ENCODE data around the gene CMTM1. TPM values are rescaled to one million over a fixed set of nuclear protein-coding genes. Genes with fewer than 3 reads are reported as not detected.
"Not testable (repeated sequence)": the region's sequence is repeated elsewhere in the genome, so short reads cannot be mapped to it uniquely, and the experiment has no call there.

CMTM1 gene
- total and polyA plus RNA-seq, 9 donors: 4.2 to 9.7 (median 6.6) TPM

DNA sequence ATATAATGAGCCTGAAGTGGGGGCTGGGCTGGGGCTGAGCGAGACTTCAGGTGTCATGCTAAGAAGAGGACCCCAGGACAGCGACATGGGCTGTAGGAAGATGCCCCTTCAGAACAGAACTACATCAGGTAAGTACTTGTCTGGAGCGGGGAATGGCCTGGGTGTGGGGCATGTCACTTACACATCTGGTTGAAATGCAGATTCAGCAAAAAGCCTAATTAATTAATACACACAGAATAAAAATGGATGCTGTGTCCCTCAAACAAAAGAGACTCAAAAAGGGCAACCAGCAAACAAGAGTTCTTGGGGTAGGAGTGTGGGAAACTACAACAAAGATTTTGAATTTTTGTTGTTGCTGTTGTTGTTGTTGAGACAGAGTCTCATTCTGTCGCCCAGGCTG lies 24.8 kb downstream of the CMTM1 start:
- WGBS (ENCODE audit: insufficient coverage): 83% methylated on average over 3 of the region's 4 CpGs
- Histone ChIP-seq H3K27ac (ENCODE audit: low read length) (no peak overlapping the region), H3K27me3 (ENCODE audit: control insufficient read depth, insufficient read depth, low read length) (no peaks in the 10 kb centered on the region), H3K4me3 (ENCODE audit: low read length) (no peak overlapping the region), H3K9me3 (replicated peaks; ENCODE audit: control insufficient read depth, low read depth, low read length) (no peaks in the 10 kb centered on the region), H3K36me3 (ENCODE audit: control insufficient read depth, insufficient read depth, low read length) (no peaks in the 10 kb centered on the region), H3K4me1 (ENCODE audit: control insufficient read depth, insufficient read depth, low read length) (peaks cover 16% of the 10 kb centered on the region)
- DNase-seq: no peak

GRCh38 chr16:66592241-66592640 lies 26.0 kb downstream of the CMTM1 start:
- H3K36me3 ChIP-seq (ENCODE audit: control insufficient read depth, insufficient read depth, low read length): no peaks in the 10 kb centered on the region
- 92% methylated on average over 2 of the region's 3 CpGs for WGBS (ENCODE audit: insufficient coverage)
- DNase-seq: no peak
- H3K9me3 ChIP-seq (replicated peaks; ENCODE audit: control insufficient read depth, low read depth, low read length): no peaks in the 10 kb centered on the region
- no peak overlapping the region for H3K4me3 ChIP-seq (ENCODE audit: low read length)
- no peaks in the 10 kb centered on the region for H3K27me3 ChIP-seq (ENCODE audit: control insufficient read depth, insufficient read depth, low read length)
- peaks cover 7% of the 10 kb centered on the region for H3K4me1 ChIP-seq (ENCODE audit: control insufficient read depth, insufficient read depth, low read length)
- H3K27ac ChIP-seq (ENCODE audit: low read length): no peak overlapping the region

DNA sequence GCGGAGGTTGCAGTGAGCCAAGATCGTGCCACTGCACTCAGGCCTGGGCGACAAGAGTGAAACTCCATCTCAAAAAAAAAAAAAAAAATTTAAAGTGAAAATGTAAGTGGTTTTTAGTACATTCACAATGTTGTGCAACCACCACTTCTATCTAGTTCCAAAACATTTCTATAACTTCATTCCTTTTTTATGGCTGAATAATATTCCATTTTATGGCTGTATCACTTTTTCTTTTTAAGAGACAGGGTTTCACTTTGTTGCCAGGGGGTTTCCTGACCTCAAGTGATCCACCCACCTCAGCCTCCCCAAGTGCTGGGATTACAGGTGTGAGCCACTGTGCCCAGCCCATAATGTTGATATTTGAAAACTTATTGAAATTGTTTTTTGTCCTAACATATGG lies 26.6 kb downstream of the CMTM1 start:
- no peak for DNase-seq
- WGBS (ENCODE audit: insufficient coverage): no CpG with 5 or more reads among the region's 3 CpGs

DNA sequence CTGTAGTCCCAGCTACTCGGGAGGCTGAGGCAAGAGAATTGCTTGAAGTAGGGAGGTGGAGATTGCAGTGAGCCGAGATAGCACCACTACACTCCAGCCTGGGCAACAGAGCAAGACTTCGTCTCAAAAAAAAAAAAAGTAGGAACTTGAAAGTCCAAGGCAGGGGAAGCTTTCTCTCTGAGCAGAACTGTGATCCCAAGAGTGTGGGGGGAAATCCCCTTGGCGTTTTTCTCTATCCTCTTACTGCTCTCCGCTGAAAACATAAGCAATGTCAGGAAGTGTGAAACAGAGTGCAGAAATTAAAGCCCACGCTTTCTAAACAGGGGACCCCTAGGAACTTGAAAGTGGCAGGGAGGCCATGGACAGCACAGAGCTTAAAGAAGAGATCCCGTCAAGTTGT lies 28.5 kb downstream of the CMTM1 start:
- Histone ChIP-seq H3K4me1 (ENCODE audit: control insufficient read depth, insufficient read depth, low read length) (no peaks in the 10 kb centered on the region), H3K9me3 (replicated peaks; ENCODE audit: control insufficient read depth, low read depth, low read length) (no peaks in the 10 kb centered on the region), H3K36me3 (ENCODE audit: control insufficient read depth, insufficient read depth, low read length) (no peaks in the 10 kb centered on the region), H3K27ac (ENCODE audit: low read length) (no peak overlapping the region), H3K27me3 (ENCODE audit: control insufficient read depth, insufficient read depth, low read length) (no peaks in the 10 kb centered on the region), H3K4me3 (ENCODE audit: low read length) (no peak overlapping the region)
- DNase-seq: no peak
- 67% methylated on average over 2 of the region's 7 CpGs for WGBS (ENCODE audit: insufficient coverage)

More for the DNA sequence above, 26.6 kb downstream of the CMTM1 start:
- Histone ChIP-seq H3K4me3 (ENCODE audit: low read length) (no peak overlapping the region), H3K27me3 (ENCODE audit: control insufficient read depth, insufficient read depth, low read length) (no peaks in the 10 kb centered on the region), H3K36me3 (ENCODE audit: control insufficient read depth, insufficient read depth, low read length) (no peaks in the 10 kb centered on the region), H3K27ac (ENCODE audit: low read length) (no peak overlapping the region), H3K4me1 (ENCODE audit: control insufficient read depth, insufficient read depth, low read length) (peaks cover 2% of the 10 kb centered on the region), H3K9me3 (replicated peaks; ENCODE audit: control insufficient read depth, low read depth, low read length) (no peaks in the 10 kb centered on the region)

DNA sequence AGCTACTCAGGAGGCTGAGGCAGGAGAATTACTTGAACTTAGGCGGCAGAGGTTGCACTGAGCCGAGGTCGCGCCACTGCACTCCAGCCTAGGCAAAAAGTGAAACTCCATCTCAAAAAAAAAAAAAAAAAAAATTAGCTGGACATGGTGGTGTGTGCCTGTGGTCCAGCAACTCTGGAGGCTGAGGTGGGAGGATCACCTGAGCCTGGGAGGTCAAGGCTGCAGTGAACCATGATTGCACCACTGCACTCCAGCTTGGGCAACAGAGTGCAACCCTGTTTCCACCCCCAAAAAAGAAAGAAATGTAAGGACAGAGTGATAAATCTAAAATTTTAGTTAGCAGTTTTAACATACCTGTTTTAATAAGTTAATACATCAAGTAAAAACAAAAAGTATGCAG lies 30.3 kb downstream of the CMTM1 start:
- H3K9me3 ChIP-seq (replicated peaks; ENCODE audit: control insufficient read depth, low read depth, low read length); DNase-seq; H3K27ac ChIP-seq (ENCODE audit: low read length); H3K27me3 ChIP-seq (ENCODE audit: control insufficient read depth, insufficient read depth, low read length); H3K4me3 ChIP-seq (ENCODE audit: low read length); H3K36me3 ChIP-seq (ENCODE audit: control insufficient read depth, insufficient read depth, low read length); H3K4me1 ChIP-seq (ENCODE audit: control insufficient read depth, insufficient read depth, low read length): not testable (repeated sequence)
- no CpG with 5 or more reads among the region's 4 CpGs for WGBS (ENCODE audit: insufficient coverage)

DNA sequence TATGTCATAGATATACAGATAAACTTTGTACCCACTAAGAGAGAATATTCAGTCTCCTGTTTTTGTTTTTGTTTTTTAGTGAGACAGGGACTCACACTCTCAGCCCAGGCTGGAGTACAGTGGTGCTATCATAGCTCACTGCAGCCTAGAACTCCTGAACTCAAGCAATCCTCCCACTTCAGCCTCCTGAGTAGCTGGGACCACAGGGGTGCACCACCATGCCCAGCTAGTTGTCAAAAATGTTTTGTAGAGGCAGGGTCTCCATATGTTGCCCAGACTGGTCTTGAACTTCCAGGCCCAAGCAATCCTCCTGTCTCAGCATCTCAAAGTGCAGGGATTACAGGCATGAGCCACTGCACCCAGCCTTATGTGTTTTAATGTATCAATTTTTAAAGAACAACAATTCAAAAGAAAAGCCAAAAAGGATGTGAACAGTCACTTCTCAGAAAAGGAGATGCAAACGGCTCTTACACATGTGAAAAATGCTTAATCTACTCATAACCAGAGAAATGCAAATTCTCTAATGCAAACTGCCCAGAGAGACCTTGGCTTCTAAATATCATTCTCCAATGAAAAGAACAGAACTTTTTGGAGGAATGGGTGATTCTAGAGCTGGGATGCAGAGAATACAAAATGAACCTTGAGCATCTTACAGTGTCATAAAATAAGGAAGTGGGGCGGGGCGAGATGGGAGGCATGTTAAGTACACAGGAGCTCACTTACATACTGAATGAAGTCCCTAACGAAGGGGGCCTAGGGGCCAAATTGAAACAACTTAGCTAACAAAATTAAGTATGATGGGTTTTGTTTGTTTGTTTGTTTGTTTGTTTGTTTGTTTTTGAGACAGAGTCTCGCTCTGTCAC lies 31.0 kb downstream of the CMTM1 start:
- Histone ChIP-seq H3K36me3 (ENCODE audit: control insufficient read depth, insufficient read depth, low read length) (no peaks in the 10 kb centered on the region), H3K4me3 (ENCODE audit: low read length) (no peak overlapping the region), H3K27me3 (ENCODE audit: control insufficient read depth, insufficient read depth, low read length) (no peaks in the 10 kb centered on the region), H3K4me1 (ENCODE audit: control insufficient read depth, insufficient read depth, low read length) (no peaks in the 10 kb centered on the region), H3K9me3 (replicated peaks; ENCODE audit: control insufficient read depth, low read depth, low read length) (no peaks in the 10 kb centered on the region), H3K27ac (ENCODE audit: low read length) (no peak overlapping the region)
- 83% methylated on average over 2 of the region's 5 CpGs for WGBS (ENCODE audit: insufficient coverage)
- DNase-seq: no peak

DNA sequence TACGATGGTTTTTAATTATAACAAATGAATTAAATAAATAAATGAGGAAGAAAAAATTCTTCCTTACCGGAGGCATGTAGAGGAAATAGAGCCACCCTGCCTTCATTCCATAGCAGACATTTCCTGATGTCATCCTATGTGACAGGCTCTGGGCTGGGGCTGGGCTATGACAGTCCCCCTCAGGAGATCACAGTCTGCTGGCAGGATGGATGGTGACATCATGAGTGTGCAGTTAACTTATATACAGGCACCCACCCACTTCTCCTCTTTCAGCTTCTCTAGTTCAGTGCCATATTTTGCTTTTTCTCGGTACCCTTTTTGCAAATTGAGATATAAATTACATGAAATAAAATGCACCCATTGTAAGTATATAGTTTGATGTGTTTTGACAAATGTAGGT lies 31.9 kb downstream of the CMTM1 start:
- WGBS (ENCODE audit: insufficient coverage): no CpG with 5 or more reads among the region's 3 CpGs
- H3K4me3 ChIP-seq (ENCODE audit: low read length): no peak overlapping the region
- no peaks in the 10 kb centered on the region for H3K4me1 ChIP-seq (ENCODE audit: control insufficient read depth, insufficient read depth, low read length)
- no peaks in the 10 kb centered on the region for H3K9me3 ChIP-seq (replicated peaks; ENCODE audit: control insufficient read depth, low read depth, low read length)
- no peaks in the 10 kb centered on the region for H3K27me3 ChIP-seq (ENCODE audit: control insufficient read depth, insufficient read depth, low read length)
- no peaks in the 10 kb centered on the region for H3K36me3 ChIP-seq (ENCODE audit: control insufficient read depth, insufficient read depth, low read length)
- no peak for DNase-seq
- no peak overlapping the region for H3K27ac ChIP-seq (ENCODE audit: low read length)

- Histone ChIP-seq H3K27ac (ENCODE audit: low read length) (no peak overlapping the region), H3K36me3 (ENCODE audit: control insufficient read depth, insufficient read depth, low read length) (no peaks in the 10 kb centered on the region), H3K9me3 (replicated peaks; ENCODE audit: control insufficient read depth, low read depth, low read length) (no peaks in the 10 kb centered on the region), H3K4me3 (ENCODE audit: low read length) (no peak overlapping the region), H3K27me3 (ENCODE audit: control insufficient read depth, insufficient read depth, low read length) (no peaks in the 10 kb centered on the region), H3K4me1 (ENCODE audit: control insufficient read depth, insufficient read depth, low read length) (peaks cover 8% of the 10 kb centered on the region)
- WGBS (ENCODE audit: insufficient coverage): 80% methylated on average over 2 of the region's 4 CpGs
- DNase-seq: no peak
Measured at GRCh38 chr16:66599726-66600125, 33.5 kb downstream of the CMTM1 start.

- Histone ChIP-seq H3K4me1 (ENCODE audit: control insufficient read depth, insufficient read depth, low read length) (peaks cover 8% of the 10 kb centered on the region), H3K4me3 (ENCODE audit: low read length) (no peak overlapping the region), H3K27ac (ENCODE audit: low read length) (no peak overlapping the region), H3K27me3 (ENCODE audit: control insufficient read depth, insufficient read depth, low read length) (no peaks in the 10 kb centered on the region), H3K9me3 (replicated peaks; ENCODE audit: control insufficient read depth, low read depth, low read length) (no peaks in the 10 kb centered on the region), H3K36me3 (ENCODE audit: control insufficient read depth, insufficient read depth, low read length) (no peaks in the 10 kb centered on the region)
- DNase-seq: no peak
- WGBS (ENCODE audit: insufficient coverage): 80% methylated on average over 1 of the region's 1 CpG
Measured at GRCh38 chr16:66600477-66600876, 34.2 kb downstream of the CMTM1 start.

DNA sequence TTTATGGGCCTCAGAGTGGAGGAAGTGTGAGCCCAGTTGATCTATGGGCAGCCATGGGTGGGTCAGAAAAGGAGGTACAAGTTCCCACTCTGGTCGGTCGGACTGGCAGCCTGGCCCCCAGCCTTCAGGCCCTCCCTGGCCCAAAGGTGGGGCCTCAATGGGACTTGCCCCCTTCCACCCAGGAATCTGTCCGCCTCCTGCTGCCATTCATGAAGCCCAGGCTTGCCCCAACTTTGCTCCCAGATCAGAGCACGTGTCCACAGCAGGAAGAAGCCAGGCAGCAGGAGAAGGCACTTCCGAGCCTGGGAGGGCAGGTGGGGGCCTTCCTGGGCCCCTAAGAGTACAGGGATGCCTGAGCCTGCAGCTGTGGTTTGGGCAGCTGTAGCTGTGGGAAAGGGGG lies 35.2 kb downstream of the CMTM1 start:
- 91% methylated on average over 5 of the region's 5 CpGs for WGBS (ENCODE audit: insufficient coverage)
- H3K9me3 ChIP-seq (replicated peaks; ENCODE audit: control insufficient read depth, low read depth, low read length): no peaks in the 10 kb centered on the region

More for the DNA sequence above, 35.2 kb downstream of the CMTM1 start:
- Histone ChIP-seq H3K27ac (ENCODE audit: low read length) (no peak overlapping the region), H3K27me3 (ENCODE audit: control insufficient read depth, insufficient read depth, low read length) (no peaks in the 10 kb centered on the region), H3K4me3 (ENCODE audit: low read length) (no peak overlapping the region), H3K4me1 (ENCODE audit: control insufficient read depth, insufficient read depth, low read length) (peaks cover 17% of the 10 kb centered on the region), H3K36me3 (ENCODE audit: control insufficient read depth, insufficient read depth, low read length) (no peaks in the 10 kb centered on the region)
- DNase-seq: no peak
